IMR-90 (cell line): ENCODE measurements around the gene MYH1. TPM values are rescaled to one million over a fixed set of nuclear protein-coding genes. Genes with fewer than 3 reads are reported as not detected.

Experiments
- ATAC-seq: fragments of 200-7000 bp; cut with Tn5 transposase; 2 replicates; pipeline ENCODE4 v1.9.1; 2020; ENCODE audit warnings: low read depth, mild to moderate bottlenecking, moderate library complexity
- BruUV-seq: library from RNA; stranded (reverse); fragments of 400-500 nt; replicated peaks from 2 replicates; lab custom pipeline; 2021; lab: Mats Ljungman, UMichigan
- CTCF ChIA-PET: fragments of 300-600 bp; formaldehyde crosslinking; extraction: SDS; loops from one replicate; lab custom pipeline; 2021; ENCODE audit warnings: antibody characterized with exemption; lab: Yijun Ruan, JAX
- POLR2A ChIA-PET: fragments of 300-600 bp; sonication (Branson Sonifier 250); formaldehyde crosslinking; loops from one replicate; lab custom pipeline; 2022; ENCODE audit warnings: antibody characterized with exemption; ENCODE audit not compliant: unreplicated experiment; lab: Charles Lee
- DNase-seq: peaks from one replicate; pipeline ENCODE4 v3.0.0; 2013
- H2AFZ ChIP-seq: replicated peaks from 2 replicates; pipeline ENCODE3; 2013; ENCODE audit warnings: low read length, mild to moderate bottlenecking; ENCODE audit not compliant: poor library complexity
- H2AK5ac ChIP-seq: 2 replicates; pipeline ENCODE4 v1.6.1; 2013; ENCODE audit warnings: low read depth, low read length, inconsistent platforms
- H2AK9ac ChIP-seq: replicated peaks from 2 replicates; pipeline ENCODE3; 2013; ENCODE audit warnings: mild to moderate bottlenecking, low read depth, low read length, moderate library complexity; ENCODE audit not compliant: poor library complexity
- H2BK120ac ChIP-seq: 2 replicates; pipeline ENCODE4 v1.6.1; 2013; ENCODE audit warnings: low read depth, low read length, inconsistent platforms
- H2BK15ac ChIP-seq: 3 replicates; pipeline ENCODE4 v1.6.1; 2013; ENCODE audit warnings: low read depth, low read length, inconsistent platforms
- H2BK20ac ChIP-seq: 2 replicates; pipeline ENCODE4 v1.6.1; 2013; ENCODE audit warnings: low read depth, mild to moderate bottlenecking, inconsistent platforms, low read length, moderate library complexity
- H2BK5ac ChIP-seq: 2 replicates; pipeline ENCODE4 v1.6.1; 2013; ENCODE audit warnings: mild to moderate bottlenecking, low read depth, low read length, inconsistent platforms; ENCODE audit not compliant: poor library complexity, severe bottlenecking
- H3K14ac ChIP-seq: replicated peaks from 2 replicates; pipeline ENCODE4 v1.6.1; 2013; ENCODE audit warnings: low read depth, low read length, inconsistent platforms
- H3K18ac ChIP-seq: 2 replicates; pipeline ENCODE4 v1.6.1; 2013; ENCODE audit warnings: low read depth, low read length, control low read depth
- H3K23ac ChIP-seq: 2 replicates; pipeline ENCODE4 v1.6.1; 2013; ENCODE audit warnings: low read depth, low read length, inconsistent platforms
- H3K27ac ChIP-seq: 2 replicates; pipeline ENCODE4 v1.5.1; 2013; ENCODE audit warnings: mild to moderate bottlenecking, control low read depth, low read length; ENCODE audit not compliant: insufficient read depth
- H3K27me3 ChIP-seq: 2 replicates; pipeline ENCODE4 v1.6.1; 2013; ENCODE audit warnings: low read length; ENCODE audit not compliant: control insufficient read depth, insufficient read depth
- H3K36me3 ChIP-seq: 2 replicates; pipeline ENCODE4 v1.6.1; 2013; ENCODE audit warnings: low read length, mixed read lengths; ENCODE audit not compliant: control insufficient read depth, insufficient read depth
- H3K4ac ChIP-seq: 2 replicates; pipeline ENCODE4 v1.6.1; 2013; ENCODE audit warnings: low read depth, low read length, inconsistent platforms
- H3K4me1 ChIP-seq: 2 replicates; pipeline ENCODE4 v1.6.1; 2013; ENCODE audit warnings: low read length, mixed read lengths; ENCODE audit not compliant: control insufficient read depth, insufficient read depth
- H3K4me2 ChIP-seq: 2 replicates; pipeline ENCODE4 v1.6.1; 2013; ENCODE audit warnings: low read depth, mild to moderate bottlenecking, control low read depth, low read length, moderate library complexity
- H3K4me3 ChIP-seq: 2 replicates; pipeline ENCODE4 v1.5.1; 2013; ENCODE audit warnings: low read depth, mild to moderate bottlenecking, control low read depth, low read length, moderate library complexity; ENCODE audit not compliant: insufficient read depth
- H3K56ac ChIP-seq: 2 replicates; pipeline ENCODE4 v1.6.1; 2013; ENCODE audit warnings: low read length, inconsistent platforms; ENCODE audit not compliant: insufficient read depth; ENCODE audit errors: extremely low read depth
- H3K79me1 ChIP-seq, 2 experiments: 2 replicates each; pipeline ENCODE4 v1.6.1; 2013; ENCODE audit warnings: low read length in 2 of 2, inconsistent platforms in 1 of 2, low read depth in 1 of 2
- H3K9ac ChIP-seq: 2 replicates; pipeline ENCODE4 v1.6.1; 2013; ENCODE audit warnings: low read depth, low read length, control low read depth
- H3K9me1 ChIP-seq: 2 replicates; pipeline ENCODE4 v1.6.1; 2013; ENCODE audit warnings: low read length, inconsistent platforms; ENCODE audit not compliant: insufficient read depth
- H3K9me3 ChIP-seq: 2 replicates; pipeline ENCODE4 v1.6.1; 2013; ENCODE audit warnings: low read length; ENCODE audit not compliant: control insufficient read depth, insufficient read depth
- H4K20me1 ChIP-seq: 2 replicates; pipeline ENCODE4 v1.6.1; 2013; ENCODE audit warnings: low read length, inconsistent platforms; ENCODE audit not compliant: insufficient read depth
- H4K5ac ChIP-seq: 2 replicates; pipeline ENCODE4 v1.6.1; 2013; ENCODE audit warnings: mild to moderate bottlenecking, low read depth, low read length, control low read depth
- H4K8ac ChIP-seq, 2 experiments: 2 replicates each; pipeline ENCODE4 v1.6.1; 2013; ENCODE audit warnings: low read depth in 2 of 2, low read length in 2 of 2, control low read depth in 1 of 2, inconsistent platforms in 1 of 2
- H4K91ac ChIP-seq: 2 replicates; pipeline ENCODE4 v1.6.1; 2013; ENCODE audit warnings: low read depth, low read length, inconsistent platforms; ENCODE audit not compliant: insufficient read depth
- CHD1 ChIP-seq: IDR thresholded peaks from 2 replicates; pipeline ENCODE4 v1.6.1; 2012; ENCODE audit warnings: low read depth, low read length, improper control_type of control experiment
- FOS ChIP-seq: fragments of 150-350 bp; IDR thresholded peaks from 2 replicates; pipeline ENCODE4 v1.6.1; 2016; ENCODE audit warnings: low read depth, low read length
- RAD21 ChIP-seq: IDR thresholded peaks from 2 replicates; pipeline ENCODE4 v1.6.1; 2012; ENCODE audit warnings: low read length, improper control_type of control experiment
- RFX5 ChIP-seq: IDR thresholded peaks from 2 replicates; pipeline ENCODE4 v1.8.0; 2012; ENCODE audit warnings: low read depth, mild to moderate bottlenecking, low read length, moderate library complexity
- SMC3 ChIP-seq: fragments of 150-350 bp; IDR thresholded peaks from 2 replicates; pipeline ENCODE4 v1.6.1; 2016; ENCODE audit warnings: low read depth, mild to moderate bottlenecking, antibody characterized with exemption, low read length, moderate library complexity
- USF2 ChIP-seq: fragments of 150-350 bp; IDR thresholded peaks from 2 replicates; pipeline ENCODE4 v1.6.1; 2017; ENCODE audit warnings: mild to moderate bottlenecking, antibody characterized with exemption, low read length, low read depth
- WGBS, 2 experiments: methylation state at CpG; one replicate each; pipeline versions ENCODE4 v1.1.5 to v1.1.7; 2013; ENCODE audit warnings: missing lambda C conversion rate in 2 of 2; ENCODE audit not compliant: insufficient read length in 1 of 2; ENCODE audit errors: extremely low coverage in 2 of 2; 5-methylcytosine and 5-hydroxymethylcytosine counted together
- dilution Hi-C: fragments of 300-500 bp; cut with HindIII; formaldehyde crosslinking; loops from one replicate; pipeline ENCODE4 v1.14.3; 2018; ENCODE audit warnings: low sequenced_read_pairs; ENCODE audit not compliant: unreplicated experiment
- in situ Hi-C: fragments of 300-500 bp; cut with MboI; formaldehyde crosslinking; loops from 3 replicates; pipeline ENCODE4 v1.14.3; 2019; ENCODE audit warnings: low sequenced_read_pairs, inconsistent platforms, mixed read lengths
- intact Hi-C: fragments of 100-400 bp; cut with micrococcal nuclease; formaldehyde crosslinking; loops from 2 replicates; pipeline ENCODE4 v1.10.0; 2022
- polyA plus RNA-seq, 3 experiments: library from polyadenylated mRNA; depleted of rRNA; stranded (reverse); fragments of >200 nt; gene quantifications; 2 replicates each; pipeline ENCODE4 v1.2.3, GENCODE V29; 2012; ENCODE audit warnings: low replicate concordance in 1 of 3
- total RNA-seq: library from RNA; depleted of rRNA; stranded (reverse); fragments of >200 nt; gene quantifications from 2 replicates; pipeline ENCODE4 v1.2.3, GENCODE V29; 2012

Gene MYH1
- total and polyA plus RNA-seq, 2 of the 4 experiments (the other 2 are of a cell fraction) = not detected

GRCh38 chr17:10458701-10459100, 59.6 kb downstream of the MYH1 start:
- BruUV-seq = no TSS peak
- CTCF ChIA-PET = no interaction called here
- Histone ChIP-seq H2BK15ac (no peak overlapping the region), H2BK20ac (no peak overlapping the region), H3K14ac (no peak overlapping the region), H4K91ac (no peak overlapping the region), H4K5ac (no peak overlapping the region), H2BK120ac (no peak overlapping the region), H3K18ac (no peak overlapping the region), H3K4me1 (no peaks in the 10 kb centered on the region), H3K4ac (no peak overlapping the region), H3K9me1 (no peaks in the 10 kb centered on the region), H3K79me1 (no peaks in the 10 kb centered on the region), H4K20me1 (no peaks in the 10 kb centered on the region), H2AK5ac (no peak overlapping the region), H3K9me3 (no peaks in the 10 kb centered on the region), H2AFZ (no peak overlapping the region), H3K27me3 (no peaks in the 10 kb centered on the region), H3K23ac (no peak overlapping the region), H3K4me2 (no peak overlapping the region), H3K4me3 (no peak overlapping the region), H3K56ac (no peak overlapping the region), H3K9ac (no peak overlapping the region), H3K27ac (no peak overlapping the region), H4K8ac (no peak overlapping the region), H2AK9ac (no peak overlapping the region), H3K36me3 (no peaks in the 10 kb centered on the region), H2BK5ac (no peak overlapping the region)
- in situ Hi-C loops (no loop called here), dilution Hi-C loops (no loop called here), intact Hi-C loops (no loop called here)
- DNase-seq = no peak
- 100% methylated on average over 1 of the region's 3 CpGs; no CpG with 5 or more reads in 1 of the 2 experiments for WGBS, 2 experiments
- POLR2A ChIA-PET = no interaction called here
- no peak for ATAC-seq
- no peak for TF ChIP-seq RAD21
- TF ChIP-seq SMC3 = no peak
- no peak for TF ChIP-seq FOS
- TF ChIP-seq CHD1 = no peak
- TF ChIP-seq USF2 = no peak
- TF ChIP-seq RFX5 = no peak
